AG10803 (cell line): ENCODE results near the gene FYCO1.

Source experiments
- DNase-seq: peaks from one replicate; pipeline ENCODE4 v3.0.0; 2010; ENCODE audit warnings: low read depth
- H3K4me3 ChIP-seq: 2 replicates; pipeline ENCODE4 v1.5.1; 2011; ENCODE audit warnings: mild to moderate bottlenecking, low read length, control low read depth
- CTCF ChIP-seq: conservative IDR thresholded peaks from 2 replicates; pipeline ENCODE4 v1.5.1; 2011; ENCODE audit warnings: mild to moderate bottlenecking, low read length, control low read depth, inconsistent platforms

FYCO1 gene

DNA sequence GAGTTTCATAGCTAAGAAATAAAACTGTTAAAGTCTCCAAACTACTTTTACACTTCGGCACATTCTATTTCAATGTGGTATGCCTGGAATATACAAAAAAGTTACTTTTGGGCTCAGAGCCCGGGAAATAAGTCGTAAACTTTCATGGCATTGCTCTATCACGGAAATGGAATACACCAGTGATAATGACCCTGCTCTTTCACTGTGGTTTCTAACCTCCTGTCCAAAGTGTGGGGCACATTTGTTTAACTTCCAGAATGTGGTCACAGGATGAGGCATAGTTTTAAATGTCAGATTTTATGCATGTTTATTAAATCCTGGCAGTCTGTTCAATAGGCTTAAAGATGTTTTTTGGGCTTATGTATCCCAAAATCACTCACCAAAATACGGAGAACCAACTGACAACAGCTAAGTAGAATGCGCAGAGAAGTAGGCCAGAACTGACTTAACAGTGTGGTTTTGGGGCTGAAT lies 47.3 kb downstream of the FYCO1 start:
- no peak for TF ChIP-seq CTCF
- DNase-seq, result peak; percentile 98

GRCh38 chr3:45947361-45947760 lies 48.3 kb downstream of the FYCO1 start:
- peak; percentile 57 for DNase-seq
- TF ChIP-seq CTCF, result no peak
- no peak overlapping the region for H3K4me3 ChIP-seq

More for the DNA sequence above, 47.3 kb downstream of the FYCO1 start:
- H3K4me3 ChIP-seq, result no peak overlapping the region

DNA sequence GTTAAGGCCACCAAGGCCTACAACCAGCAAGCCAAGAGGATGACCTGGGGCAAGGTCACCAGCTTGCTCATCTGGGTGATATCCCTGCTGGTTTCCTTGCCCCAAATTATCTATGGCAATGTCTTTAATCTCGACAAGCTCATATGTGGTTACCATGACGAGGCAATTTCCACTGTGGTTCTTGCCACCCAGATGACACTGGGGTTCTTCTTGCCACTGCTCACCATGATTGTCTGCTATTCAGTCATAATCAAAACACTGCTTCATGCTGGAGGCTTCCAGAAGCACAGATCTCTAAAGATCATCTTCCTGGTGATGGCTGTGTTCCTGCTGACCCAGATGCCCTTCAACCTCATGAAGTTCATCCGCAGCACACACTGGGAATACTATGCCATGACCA lies 48.7 kb downstream of the FYCO1 start:
- TF ChIP-seq CTCF, result no peak
- H3K4me3 ChIP-seq, result no peak overlapping the region
- DNase-seq, result no peak

DNA sequence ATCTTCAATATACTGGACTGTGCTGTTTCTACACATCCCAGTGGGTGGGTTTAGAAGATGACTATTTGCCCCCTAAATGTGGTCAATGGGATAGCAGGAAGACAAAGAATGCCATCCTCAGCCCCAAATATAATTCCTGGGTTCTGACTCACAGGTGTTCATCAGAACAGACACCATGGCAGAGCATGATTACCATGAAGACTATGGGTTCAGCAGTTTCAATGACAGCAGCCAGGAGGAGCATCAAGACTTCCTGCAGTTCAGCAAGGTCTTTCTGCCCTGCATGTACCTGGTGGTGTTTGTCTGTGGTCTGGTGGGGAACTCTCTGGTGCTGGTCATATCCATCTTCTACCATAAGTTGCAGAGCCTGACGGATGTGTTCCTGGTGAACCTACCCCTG lies 49.3 kb downstream of the FYCO1 start:
- peak; percentile 30 for TF ChIP-seq CTCF
- DNase-seq, result peak; percentile 25
- no peak overlapping the region for H3K4me3 ChIP-seq

- no peak for TF ChIP-seq CTCF
- no peak overlapping the region for H3K4me3 ChIP-seq
- no peak for DNase-seq
These were observed 50.6 kb downstream of the FYCO1 start for GRCh38 chr3:45944830-45945620.

DNA sequence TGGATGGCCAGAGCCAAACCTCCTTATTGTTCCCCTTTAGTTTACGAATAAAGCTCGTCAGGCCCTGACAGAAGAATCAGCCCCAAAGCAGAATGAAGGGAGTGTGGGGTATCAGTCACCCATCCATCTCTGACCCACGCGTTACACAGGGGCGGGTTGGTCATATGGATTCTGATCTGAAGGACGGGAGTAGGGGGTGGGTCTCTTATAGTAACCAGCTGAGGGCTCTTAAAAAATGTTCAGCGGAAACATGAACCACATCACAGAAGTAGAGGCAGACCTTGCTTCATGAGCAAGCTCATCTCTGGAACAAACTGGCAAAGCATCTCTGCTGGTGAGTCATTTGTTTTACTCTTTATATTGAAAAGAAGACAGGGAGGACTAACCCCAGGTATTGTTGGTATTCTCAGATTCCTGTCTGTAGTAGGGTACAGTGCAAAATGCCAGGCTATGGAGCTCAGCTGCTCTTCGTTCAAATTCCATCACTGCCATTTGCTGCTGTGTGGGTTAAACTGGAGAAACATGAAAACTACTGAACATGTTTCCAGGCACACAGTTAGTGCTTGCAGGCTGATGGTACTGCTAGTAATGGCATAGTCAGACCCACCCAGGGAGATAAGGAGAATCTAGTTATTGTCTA lies 52.3 kb downstream of the FYCO1 start, which contains the start of gene CXCR6:
Gene CXCR6, plus strand, starts transcription at position 258 of the 640 bp plus-strand sequence. CDS start 3,018 bp downstream, outside the sequence.
- TF ChIP-seq CTCF, result no peak
- H3K4me3 ChIP-seq, result no peak within 1 kb of the TSS
- no peak for DNase-seq
